Parathyroid adenoma (tissue), 2 donors: Measurements from ENCODE around the gene NAP1L1.

Source experiments
- H2AFZ ChIP-seq: fragments of 300-600 bp; sonication (generic); one replicate; pipeline ENCODE4 v1.7.0; 2017; ENCODE audit warnings: antibody characterized with exemption, mild to moderate bottlenecking
- H3K27ac ChIP-seq: fragments of 300-600 bp; sonication (generic); one replicate; pipeline ENCODE4 v1.7.0; 2017
- H3K27me3 ChIP-seq: fragments of 300-600 bp; sonication (generic); one replicate; pipeline ENCODE4 v1.7.0; 2017; ENCODE audit warnings: low read length; ENCODE audit not compliant: control insufficient read depth, insufficient read depth
- H3K36me3 ChIP-seq: fragments of 300-600 bp; sonication (generic); one replicate; pipeline ENCODE4 v1.7.0; 2017; ENCODE audit warnings: low read length; ENCODE audit not compliant: control insufficient read depth, insufficient read depth
- H3K4me1 ChIP-seq: fragments of 300-600 bp; sonication (generic); one replicate; pipeline ENCODE4 v1.7.0; 2017; ENCODE audit warnings: control low read depth
- H3K4me2 ChIP-seq: fragments of 300-600 bp; sonication (generic); one replicate; pipeline ENCODE4 v1.7.0; 2017; ENCODE audit warnings: low read length
- H3K4me3 ChIP-seq: fragments of 300-600 bp; sonication (generic); one replicate; pipeline ENCODE4 v1.7.0; 2017; ENCODE audit warnings: low read depth, low read length
- H3K79me2 ChIP-seq: fragments of 300-600 bp; sonication (generic); one replicate; pipeline ENCODE4 v1.7.0; 2017; ENCODE audit warnings: control low read depth
- H3K9ac ChIP-seq: fragments of 300-600 bp; sonication (generic); one replicate; pipeline ENCODE4 v1.7.0; 2017; ENCODE audit warnings: mild to moderate bottlenecking
- H3K9me3 ChIP-seq: fragments of 300-600 bp; sonication (generic); one replicate; pipeline ENCODE4 v1.7.0; 2017; ENCODE audit warnings: low read length; ENCODE audit not compliant: control insufficient read depth
- CTCF ChIP-seq: fragments of 300-600 bp; sonication (generic); IDR thresholded peaks from one replicate; pipeline ENCODE4 v1.7.0; 2017; ENCODE audit warnings: antibody characterized with exemption, mild to moderate bottlenecking
- donor health status: primary hyperparathyroidism.

Gene NAP1L1

GRCh38 chr12:76060111-76060510 lies 24.4 kb downstream of the NAP1L1 start:
- no peak for TF ChIP-seq CTCF
- H3K36me3 ChIP-seq = no peaks in the 10 kb centered on the region
- no peaks in the 10 kb centered on the region for H3K9me3 ChIP-seq
- no peak overlapping the region for H2AFZ ChIP-seq
- H3K9ac ChIP-seq = no peak overlapping the region
- no peak overlapping the region for H3K4me3 ChIP-seq
- H3K27me3 ChIP-seq = no peaks in the 10 kb centered on the region
- H3K27ac ChIP-seq = no peak overlapping the region
- H3K79me2 ChIP-seq = peaks cover 16% of the 10 kb centered on the region
- peaks cover 8% of the 10 kb centered on the region for H3K4me1 ChIP-seq
- H3K4me2 ChIP-seq = no peak overlapping the region

- H2AFZ ChIP-seq = no peak overlapping the region
- no peaks in the 10 kb centered on the region for H3K27me3 ChIP-seq
- no peak overlapping the region for H3K4me3 ChIP-seq
- H3K27ac ChIP-seq = no peak overlapping the region
- H3K9me3 ChIP-seq = no peaks in the 10 kb centered on the region
- peaks cover 4% of the 10 kb centered on the region for H3K4me1 ChIP-seq
- peaks cover 13% of the 10 kb centered on the region for H3K79me2 ChIP-seq
- H3K4me2 ChIP-seq = no peak overlapping the region
- no peak overlapping the region for H3K9ac ChIP-seq
- no peak for TF ChIP-seq CTCF
- no peaks in the 10 kb centered on the region for H3K36me3 ChIP-seq
Observed at GRCh38 chr12:76057326-76057725, 27.2 kb downstream of the NAP1L1 start.

- no peak overlapping the region for H3K9ac ChIP-seq
- H3K9me3 ChIP-seq = no peaks in the 10 kb centered on the region
- H2AFZ ChIP-seq = no peak overlapping the region
- no peaks in the 10 kb centered on the region for H3K36me3 ChIP-seq
- H3K27ac ChIP-seq = no peak overlapping the region
- no peaks in the 10 kb centered on the region for H3K27me3 ChIP-seq
- H3K79me2 ChIP-seq = peaks cover 2% of the 10 kb centered on the region
- H3K4me2 ChIP-seq = no peak overlapping the region
- no peak for TF ChIP-seq CTCF
- no peaks in the 10 kb centered on the region for H3K4me1 ChIP-seq
- H3K4me3 ChIP-seq = no peak overlapping the region
Observed at GRCh38 chr12:76055393-76055792, 29.1 kb downstream of the NAP1L1 start.

GRCh38 chr12:76049575-76050251 lies 34.8 kb downstream of the NAP1L1 start:
- H3K27ac ChIP-seq = no peak overlapping the region
- H3K79me2 ChIP-seq = no peaks in the 10 kb centered on the region
- no peak overlapping the region for H3K4me3 ChIP-seq
- H3K9me3 ChIP-seq = no peaks in the 10 kb centered on the region
- H2AFZ ChIP-seq = no peak overlapping the region
- no peak overlapping the region for H3K9ac ChIP-seq
- no peaks in the 10 kb centered on the region for H3K4me1 ChIP-seq
- H3K4me2 ChIP-seq = no peak overlapping the region
- no peaks in the 10 kb centered on the region for H3K27me3 ChIP-seq
- TF ChIP-seq CTCF = no peak
- no peaks in the 10 kb centered on the region for H3K36me3 ChIP-seq

GRCh38 chr12:76047742-76048141 lies 36.7 kb downstream of the NAP1L1 start:
- H3K4me3 ChIP-seq = no peak overlapping the region
- H3K36me3 ChIP-seq = no peaks in the 10 kb centered on the region
- no peak for TF ChIP-seq CTCF

More at GRCh38 chr12:76047742-76048141, 36.7 kb downstream of the NAP1L1 start:
- Histone ChIP-seq H2AFZ (no peak overlapping the region), H3K27me3 (no peaks in the 10 kb centered on the region), H3K4me2 (no peak overlapping the region), H3K9me3 (no peaks in the 10 kb centered on the region), H3K27ac (no peak overlapping the region), H3K4me1 (no peaks in the 10 kb centered on the region), H3K79me2 (no peaks in the 10 kb centered on the region), H3K9ac (no peak overlapping the region)
